Keratinocyte (primary cell): Measurements from ENCODE around the gene FRAS1. TPM values are rescaled to one million over a fixed set of nuclear protein-coding genes. Genes with fewer than 3 reads are reported as not detected.
"Not testable (repeated sequence)": the region's sequence is repeated elsewhere in the genome, so short reads cannot be mapped to it uniquely, and the experiment has no call there.

ENCODE experiments used
- DNase-seq: peaks from one replicate; pipeline ENCODE4 v3.0.0-alpha.2; 2011; ENCODE audit warnings: low read depth, missing footprints, low spot score
- FAIRE-seq: peaks from 2 replicates; lab custom pipeline; 2011; peaks lifted over from hg19 to GRCh38; lab: Jason Lieb, UNC
- H2AFZ ChIP-seq: 2 replicates; pipeline ENCODE4 v1.6.0; 2012; ENCODE audit warnings: low read length, control low read depth, inconsistent platforms; ENCODE audit not compliant: control insufficient read depth
- H3K27ac ChIP-seq: 2 replicates; pipeline ENCODE4 v1.5.1; 2011; ENCODE audit warnings: low read length; ENCODE audit not compliant: control insufficient read depth, insufficient read depth
- H3K27me3 ChIP-seq: 3 replicates; pipeline ENCODE4 v1.6.0; 2011; ENCODE audit warnings: low read length; ENCODE audit not compliant: control insufficient read depth, insufficient read depth; ENCODE audit errors: extremely low read depth
- H3K36me3 ChIP-seq, 2 experiments: 2 replicates in 1 of 2; 3 replicates in 1 of 2; pipeline ENCODE4 v1.5.1; 2011; ENCODE audit warnings: low read length in 2 of 2, mild to moderate bottlenecking in 1 of 2; ENCODE audit not compliant: control insufficient read depth in 2 of 2, insufficient read depth in 2 of 2; ENCODE audit errors: extremely low read depth in 1 of 2
- H3K4me1 ChIP-seq: 3 replicates; pipeline ENCODE4 v1.5.1; 2011; ENCODE audit warnings: low read length; ENCODE audit not compliant: control insufficient read depth, insufficient read depth; ENCODE audit errors: extremely low read depth
- H3K4me2 ChIP-seq: 3 replicates; pipeline ENCODE4 v1.6.0; 2011; ENCODE audit warnings: low read depth, low read length; ENCODE audit not compliant: control insufficient read depth, insufficient read depth; ENCODE audit errors: extremely low read depth
- H3K4me3 ChIP-seq, 3 experiments: fragments of 200-600 bp in 1 of 3; sonication (generic) in 1 of 3; 2 replicates in 2 of 3; 3 replicates in 1 of 3; pipeline ENCODE4 v1.5.1; 2011 to 2016; ENCODE audit warnings: low read length in 3 of 3, mild to moderate bottlenecking in 3 of 3, control low read depth in 2 of 3, inconsistent platforms in 1 of 3, low read depth in 1 of 3, mixed read lengths in 1 of 3, mixed run types in 1 of 3, moderate library complexity in 1 of 3; ENCODE audit not compliant: control insufficient read depth in 2 of 3, insufficient read depth in 2 of 3; ENCODE audit errors: extremely low read depth in 1 of 3
- H3K79me2 ChIP-seq: 2 replicates; pipeline ENCODE4 v1.6.0; 2012; ENCODE audit warnings: low read length; ENCODE audit not compliant: control insufficient read depth, insufficient read depth
- H3K9ac ChIP-seq: 3 replicates; pipeline ENCODE4 v1.6.0; 2011; ENCODE audit warnings: low read length; ENCODE audit not compliant: control insufficient read depth, insufficient read depth; ENCODE audit errors: extremely low read depth
- H3K9me1 ChIP-seq: 3 replicates; pipeline ENCODE4 v1.6.0; 2011; ENCODE audit warnings: low read length; ENCODE audit not compliant: control insufficient read depth, insufficient read depth; ENCODE audit errors: extremely low read depth
- H3K9me3 ChIP-seq: 2 replicates; pipeline ENCODE4 v1.5.1; 2012; ENCODE audit warnings: low read depth, low read length; ENCODE audit not compliant: control insufficient read depth
- H4K20me1 ChIP-seq: 3 replicates; pipeline ENCODE4 v1.6.0; 2011; ENCODE audit warnings: low read length; ENCODE audit not compliant: control insufficient read depth, insufficient read depth; ENCODE audit errors: extremely low read depth
- EZH2 ChIP-seq: IDR thresholded peaks from one replicate; pipeline ENCODE4 v1.6.1; 2012; ENCODE audit warnings: inconsistent platforms, mild to moderate bottlenecking, low read length, moderate library complexity
- dilution Hi-C: fragments of 300-500 bp; cut with MboI; formaldehyde crosslinking; loops from one replicate; pipeline ENCODE4 v1.7.0; 2020; ENCODE audit warnings: low sequenced_read_pairs; ENCODE audit not compliant: extremely low pct_ligation_motif_present
- polyA plus RNA-seq, 5 experiments: library from polyadenylated mRNA; depleted of rRNA in 3 of 5; stranded (reverse) in 3 of 5; stranded (forward) in 1 of 5; unstranded in 1 of 5; fragments of >200 nt; gene quantifications; 1 replicate in 1 of 5; 2 replicates in 3 of 5; 3 replicates in 1 of 5; pipeline versions ENCODE4 v1.2.1 to v1.2.3, GENCODE V29; 2011 to 2012; ENCODE audit warnings: missing spikeins in 2 of 5, low read depth in 1 of 5, low replicate concordance in 1 of 5
- TF ChIP-seq, protein P1 (sequence below), 3 experiments: IDR thresholded peaks in 1 of 3; conservative IDR thresholded peaks in 1 of 3; optimal IDR thresholded peaks in 1 of 3; 2 replicates in 2 of 3; 3 replicates in 1 of 3; pipeline versions ENCODE3 to v1.5.1; 2011; ENCODE audit warnings: low read length in 3 of 3, mild to moderate bottlenecking in 3 of 3, moderate library complexity in 2 of 3, control low read depth in 1 of 3, inconsistent platforms in 1 of 3; ENCODE audit not compliant: insufficient read depth in 2 of 3; ENCODE audit errors: extremely low read depth in 1 of 3

FRAS1 gene
- polyA plus RNA-seq, 1 donor (not counting 4 experiments of a cell fraction or from before 2014, with no cell fraction given): 3.5 TPM

DNA sequence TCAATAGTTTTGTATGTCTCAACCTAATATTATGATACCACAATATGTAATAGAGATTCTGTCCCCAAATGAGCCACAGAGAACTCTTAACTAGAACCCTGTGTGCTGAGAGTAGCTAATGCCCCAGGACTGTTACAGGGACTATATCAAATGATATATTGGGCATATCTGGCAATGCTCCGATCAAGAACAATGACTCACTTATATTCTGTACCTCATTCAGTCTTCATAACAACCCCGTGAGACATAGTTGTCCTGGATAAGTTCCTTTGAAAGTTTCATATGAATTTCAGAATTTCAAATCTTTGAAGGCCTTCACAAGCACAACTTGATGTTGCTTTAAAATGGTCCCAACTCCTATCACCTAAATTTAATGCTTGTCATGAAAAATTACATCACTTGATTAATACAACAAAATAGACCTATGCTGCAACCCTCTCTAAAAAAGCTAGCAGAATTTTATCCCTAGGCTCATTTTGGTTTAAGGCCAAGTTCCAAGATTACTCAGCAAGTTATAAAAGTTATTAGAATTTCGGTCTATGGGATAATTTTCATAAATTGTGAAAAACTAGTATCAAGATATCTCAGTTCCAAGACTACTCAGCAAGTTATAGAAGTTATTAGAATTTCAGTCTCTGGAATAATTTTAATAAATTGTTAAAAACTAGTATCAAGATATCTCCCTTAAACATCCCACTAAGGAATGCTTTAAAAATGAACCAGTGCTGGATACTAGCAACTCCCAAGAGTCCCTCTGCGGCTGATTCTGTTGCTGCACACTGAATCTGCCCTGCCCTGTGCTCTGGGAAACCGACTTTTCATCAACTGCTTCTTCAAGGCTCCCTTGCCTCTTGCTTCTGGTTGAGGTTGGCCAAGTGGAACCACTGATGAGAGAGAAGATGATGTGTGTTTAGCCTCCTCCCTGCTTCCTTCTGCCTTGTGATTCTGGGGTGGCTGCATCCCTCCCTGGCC lies 488.4 kb downstream of the FRAS1 start:
- no peaks in the 10 kb centered on the region for H3K9me1 ChIP-seq
- H3K36me3 ChIP-seq: no peaks in the 10 kb centered on the region
- H3K4me1 ChIP-seq: peaks cover 10% of the 10 kb centered on the region
- H2AFZ ChIP-seq: no peak overlapping the region
- DNase-seq: no peak
- FAIRE-seq: peak; percentile 57
- no peak overlapping the region for H3K4me3 ChIP-seq
- H3K27ac ChIP-seq: no peak overlapping the region
- no peaks in the 10 kb centered on the region for H3K9me3 ChIP-seq
- H3K79me2 ChIP-seq: no peaks in the 10 kb centered on the region
- TF ChIP-seq EZH2: no peak
- TF ChIP-seq, protein P1, sequence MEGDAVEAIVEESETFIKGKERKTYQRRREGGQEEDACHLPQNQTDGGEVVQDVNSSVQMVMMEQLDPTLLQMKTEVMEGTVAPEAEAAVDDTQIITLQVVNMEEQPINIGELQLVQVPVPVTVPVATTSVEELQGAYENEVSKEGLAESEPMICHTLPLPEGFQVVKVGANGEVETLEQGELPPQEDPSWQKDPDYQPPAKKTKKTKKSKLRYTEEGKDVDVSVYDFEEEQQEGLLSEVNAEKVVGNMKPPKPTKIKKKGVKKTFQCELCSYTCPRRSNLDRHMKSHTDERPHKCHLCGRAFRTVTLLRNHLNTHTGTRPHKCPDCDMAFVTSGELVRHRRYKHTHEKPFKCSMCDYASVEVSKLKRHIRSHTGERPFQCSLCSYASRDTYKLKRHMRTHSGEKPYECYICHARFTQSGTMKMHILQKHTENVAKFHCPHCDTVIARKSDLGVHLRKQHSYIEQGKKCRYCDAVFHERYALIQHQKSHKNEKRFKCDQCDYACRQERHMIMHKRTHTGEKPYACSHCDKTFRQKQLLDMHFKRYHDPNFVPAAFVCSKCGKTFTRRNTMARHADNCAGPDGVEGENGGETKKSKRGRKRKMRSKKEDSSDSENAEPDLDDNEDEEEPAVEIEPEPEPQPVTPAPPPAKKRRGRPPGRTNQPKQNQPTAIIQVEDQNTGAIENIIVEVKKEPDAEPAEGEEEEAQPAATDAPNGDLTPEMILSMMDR (optimal IDR thresholded peaks at IDR 0.05 in 1 of 3, IDR thresholded peaks at IDR 0.05 in 1 of 3, conservative IDR thresholded peaks at IDR 0.05 in 1 of 3; ENCODE audit: extremely low read depth in 1 of 3, insufficient read depth in 2 of 3, low read length in 3 of 3): no peak
- no peaks in the 10 kb centered on the region for H3K27me3 ChIP-seq
- H4K20me1 ChIP-seq: no peaks in the 10 kb centered on the region
- dilution Hi-C loops: no loop called here
- no peak overlapping the region for H3K4me2 ChIP-seq
- H3K9ac ChIP-seq: no peak overlapping the region

DNA sequence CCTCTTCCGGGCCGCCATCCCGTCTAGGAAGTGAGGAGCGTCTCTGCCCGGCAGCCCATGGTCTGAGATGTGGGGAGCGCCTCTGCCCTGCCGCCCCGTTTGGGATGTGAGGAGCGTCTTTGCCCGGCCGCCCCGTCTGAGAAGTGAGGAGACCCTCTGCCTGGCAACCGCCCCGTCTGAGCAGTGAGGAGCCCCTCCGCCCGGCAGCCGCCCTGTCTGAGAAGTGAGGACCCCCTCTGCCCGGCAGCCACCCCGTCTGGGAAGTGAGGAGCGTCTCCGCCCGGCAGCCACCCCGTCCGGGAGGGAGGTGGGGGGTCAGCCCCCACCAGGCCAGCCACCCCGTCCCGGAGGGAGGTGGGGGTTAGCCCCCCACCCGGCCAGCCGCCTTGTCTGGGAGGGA lies 490.8 kb downstream of the FRAS1 start:
- H3K36me3 ChIP-seq, FAIRE-seq, H3K4me2 ChIP-seq, DNase-seq, H3K9me1 ChIP-seq, H3K9me3 ChIP-seq, H2AFZ ChIP-seq, dilution Hi-C loops, H4K20me1 ChIP-seq, H3K9ac ChIP-seq, H3K79me2 ChIP-seq, H3K27me3 ChIP-seq, H3K27ac ChIP-seq, H3K4me3 ChIP-seq: not testable (repeated sequence)
- peaks cover 11% of the 10 kb centered on the region for H3K4me1 ChIP-seq

DNA sequence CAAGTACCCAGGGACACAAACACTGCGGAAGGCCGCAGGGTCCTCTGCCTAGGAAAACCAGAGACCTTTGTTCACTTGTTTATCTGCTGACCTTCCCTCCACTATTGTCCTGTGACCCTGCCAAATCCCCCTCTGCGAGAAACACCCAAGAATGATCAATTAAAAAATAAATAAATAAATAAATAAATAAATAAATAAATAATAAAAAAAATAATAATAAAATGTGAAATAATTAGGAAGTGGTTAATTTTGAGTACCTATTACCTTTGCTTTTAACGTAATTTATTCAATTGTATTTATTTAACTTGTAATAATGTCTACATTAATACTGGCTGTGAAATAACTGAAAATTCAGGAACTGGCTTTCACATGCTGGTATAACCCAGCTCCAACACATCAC lies 491.8 kb downstream of the FRAS1 start:
- Histone ChIP-seq H3K79me2 (peaks cover 10% of the 10 kb centered on the region), H3K4me1 (peaks cover 20% of the 10 kb centered on the region)
- H3K36me3 ChIP-seq, H4K20me1 ChIP-seq, dilution Hi-C loops, FAIRE-seq, H3K9me3 ChIP-seq, H3K4me3 ChIP-seq, H2AFZ ChIP-seq, H3K9me1 ChIP-seq, H3K27ac ChIP-seq, H3K4me2 ChIP-seq, DNase-seq, H3K27me3 ChIP-seq, H3K9ac ChIP-seq: not testable (repeated sequence)
